Dendritic cell treated with granulocyte-macrophage colony-stimulating factor and Interleukin-4, amounts not matched to agents 40 ng/mL and 50 ng/mL, for 4 days (primary cell): ENCODE measurements around the gene ACACA.
"Not testable (repeated sequence)": the region's sequence is repeated elsewhere in the genome, so short reads cannot be mapped to it uniquely, and the experiment has no call there.

Source experiments
- H3K27ac Mint-ChIP-seq: one replicate; pipeline ENCODE4 v1.8.0; 2022; ENCODE audit warnings: mild to moderate bottlenecking, mixed read lengths
- H3K27me3 Mint-ChIP-seq: one replicate; pipeline ENCODE4 v1.8.0; 2022; ENCODE audit warnings: mild to moderate bottlenecking, mixed read lengths
- H3K36me3 Mint-ChIP-seq: one replicate; pipeline ENCODE4 v1.8.0; 2022; ENCODE audit warnings: low read depth, mixed read lengths
- H3K4me1 Mint-ChIP-seq: one replicate; pipeline ENCODE4 v1.8.0; 2022; ENCODE audit warnings: low read depth, mixed read lengths
- H3K4me3 Mint-ChIP-seq: one replicate; pipeline ENCODE4 v1.8.0; 2022; ENCODE audit warnings: mild to moderate bottlenecking, moderate library complexity, mixed read lengths
- H3K9me3 Mint-ChIP-seq: one replicate; pipeline ENCODE4 v1.8.0; 2022; ENCODE audit warnings: mixed read lengths
- intact Hi-C: fragments of 100-400 bp; cut with micrococcal nuclease; formaldehyde crosslinking; loops from one replicate; pipeline ENCODE4 v1.15.0; 2022

The ACACA gene

DNA sequence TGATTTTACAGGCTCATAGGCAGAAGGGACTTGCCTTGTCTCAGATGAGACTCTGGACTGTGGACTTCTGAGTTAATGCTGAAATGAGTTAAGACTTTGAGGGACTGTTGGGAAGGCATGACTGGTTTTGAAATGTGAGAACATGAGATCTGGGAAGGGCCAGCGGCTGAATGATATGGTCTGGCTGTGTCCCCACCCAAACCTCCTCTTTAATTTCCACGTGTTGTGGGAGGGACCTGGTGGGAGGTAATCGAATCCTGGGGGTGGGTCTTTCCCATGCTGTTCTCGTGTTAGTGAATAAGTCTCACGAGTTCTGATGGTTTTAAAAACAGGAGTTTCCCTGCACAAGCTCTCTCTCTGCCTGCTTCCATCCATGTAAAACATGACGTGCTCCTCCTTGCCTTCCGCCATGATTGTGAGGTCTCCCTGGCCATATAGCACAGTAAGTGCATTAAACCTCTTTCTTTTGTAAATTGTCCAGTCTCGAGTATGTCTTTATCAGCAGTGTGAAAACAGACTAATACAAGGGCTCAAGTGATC lies 59.7 kb downstream of the ACACA start:
- intact Hi-C loops, H3K4me3 Mint-ChIP-seq, H3K9me3 Mint-ChIP-seq, H3K27ac Mint-ChIP-seq, H3K27me3 Mint-ChIP-seq: not testable (repeated sequence)
- peaks cover 14% of the 10 kb centered on the region for H3K4me1 Mint-ChIP-seq
- H3K36me3 Mint-ChIP-seq, result peaks cover 31% of the 10 kb centered on the region

DNA sequence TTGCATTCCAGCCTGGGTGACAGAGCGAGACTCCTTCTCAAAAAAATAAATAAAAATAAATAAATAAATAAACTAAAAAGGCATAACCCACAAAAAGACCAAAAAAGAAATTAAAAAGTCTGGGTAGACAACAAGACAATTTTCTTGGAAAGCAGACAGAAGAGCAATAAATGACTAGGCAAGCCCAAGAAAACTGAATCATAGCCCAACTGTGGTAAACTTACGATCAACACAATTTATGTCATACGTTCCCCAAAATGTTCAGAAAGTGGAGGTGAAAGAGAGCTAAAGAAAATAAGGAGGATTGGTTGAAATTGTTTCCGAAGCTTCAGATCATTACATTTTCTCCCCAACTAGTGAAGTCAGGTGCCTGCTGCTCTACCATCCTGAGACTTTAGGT lies 62.1 kb downstream of the ACACA start:
- Mint-ChIP-seq H3K36me3 (peaks cover 23% of the 10 kb centered on the region), H3K27ac (no peak overlapping the region), H3K4me3 (no peak overlapping the region), H3K9me3 (peaks cover 8% of the 10 kb centered on the region), H3K4me1 (peaks cover 15% of the 10 kb centered on the region), H3K27me3 (no peaks in the 10 kb centered on the region)
- intact Hi-C loops, result no loop called here

DNA sequence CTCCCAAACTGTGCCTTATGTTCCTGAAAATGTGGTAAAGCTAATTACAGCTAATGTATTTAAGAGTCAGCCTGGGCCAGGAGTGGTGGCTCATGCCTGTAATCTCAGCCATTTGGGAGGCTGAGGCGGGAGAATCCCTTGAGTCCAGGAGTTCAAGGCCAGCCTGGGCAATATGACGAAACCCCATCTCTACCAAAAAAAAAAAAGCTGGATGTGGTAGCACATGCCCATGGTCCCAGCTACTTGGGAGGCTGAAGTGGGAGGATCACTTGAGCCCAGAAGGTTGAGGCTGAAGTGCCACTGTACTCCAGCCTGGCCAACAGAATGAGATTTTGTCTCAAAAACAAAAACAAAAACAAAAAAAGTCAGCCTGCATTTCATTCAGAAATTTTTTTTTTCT lies 64.0 kb downstream of the ACACA start:
- Mint-ChIP-seq H3K27ac (no peak overlapping the region), H3K36me3 (peaks cover 40% of the 10 kb centered on the region), H3K9me3 (peaks cover 8% of the 10 kb centered on the region), H3K4me3 (no peak overlapping the region), H3K4me1 (peaks cover 25% of the 10 kb centered on the region), H3K27me3 (no peaks in the 10 kb centered on the region)
- intact Hi-C loops, result no loop called here

DNA sequence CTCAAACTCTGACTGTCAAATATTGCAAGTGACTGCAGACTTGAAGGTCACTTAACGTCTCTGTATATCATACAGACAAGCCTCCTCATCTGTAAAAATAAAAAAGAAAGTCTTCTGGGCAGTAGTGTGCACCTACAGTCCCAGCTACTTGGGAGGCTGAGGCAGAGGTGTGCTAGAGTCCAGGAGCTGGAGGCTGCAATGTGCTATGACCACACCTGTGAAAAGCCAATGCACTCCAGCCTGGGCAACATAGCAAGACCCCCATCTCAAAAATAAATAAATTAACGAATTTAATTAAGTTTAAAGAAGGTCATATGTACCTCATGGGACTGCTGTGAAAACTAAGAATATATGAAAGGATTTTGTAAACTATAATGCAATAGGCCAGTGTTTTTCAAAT lies 65.8 kb downstream of the ACACA start:
- no peaks in the 10 kb centered on the region for H3K9me3 Mint-ChIP-seq
- H3K27me3 Mint-ChIP-seq, result no peaks in the 10 kb centered on the region
- H3K27ac Mint-ChIP-seq, result no peak overlapping the region
- H3K4me1 Mint-ChIP-seq, result peaks cover 19% of the 10 kb centered on the region
- no peak overlapping the region for H3K4me3 Mint-ChIP-seq
- H3K36me3 Mint-ChIP-seq, result peaks cover 47% of the 10 kb centered on the region
- intact Hi-C loops, result no loop called here

DNA sequence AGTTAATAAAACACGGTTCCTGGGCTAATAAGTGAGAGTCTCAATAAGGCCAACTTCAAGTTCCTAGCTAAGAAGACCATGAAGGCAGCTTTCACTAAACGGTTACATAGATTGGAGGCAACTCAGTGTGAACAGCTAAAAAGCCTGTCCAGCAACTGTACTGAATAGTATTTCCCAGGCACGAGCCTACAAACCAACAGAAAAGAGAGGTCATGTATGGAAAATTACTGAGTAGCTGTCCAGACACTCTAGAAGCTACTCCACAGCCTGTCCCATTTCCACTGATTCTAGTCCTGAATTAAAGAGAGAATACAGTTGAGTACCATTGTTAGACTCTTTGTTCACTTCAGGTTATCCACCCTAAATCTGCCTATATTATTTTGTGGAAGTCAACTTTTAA lies 67.3 kb downstream of the ACACA start:
- no peaks in the 10 kb centered on the region for H3K9me3 Mint-ChIP-seq
- no peaks in the 10 kb centered on the region for H3K27me3 Mint-ChIP-seq
- H3K4me3 Mint-ChIP-seq, result no peak overlapping the region
- peaks cover 39% of the 10 kb centered on the region for H3K36me3 Mint-ChIP-seq
- intact Hi-C loops, result no loop called here
- H3K4me1 Mint-ChIP-seq, result peaks cover 11% of the 10 kb centered on the region
- no peak overlapping the region for H3K27ac Mint-ChIP-seq

DNA sequence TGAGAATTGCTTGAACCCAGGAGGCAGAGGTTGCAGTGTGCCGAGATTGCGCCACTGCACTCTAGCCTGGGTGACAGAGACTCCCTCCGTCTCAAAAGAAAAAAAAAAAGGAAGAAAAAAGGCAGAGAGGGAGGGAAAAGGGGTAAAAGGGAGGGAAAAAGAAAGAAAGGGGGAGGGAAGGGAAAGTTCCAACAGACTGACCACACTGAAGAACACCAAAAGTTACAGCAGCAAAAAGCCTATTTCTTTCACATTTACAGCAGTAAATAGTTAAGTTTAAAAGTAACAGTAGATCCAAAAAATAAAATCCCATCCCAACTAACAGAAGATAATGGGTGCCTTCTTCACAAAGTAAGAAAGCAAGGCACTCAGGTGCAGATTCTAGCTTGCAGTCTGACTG lies 67.8 kb downstream of the ACACA start:
- Mint-ChIP-seq H3K4me1 (peaks cover 15% of the 10 kb centered on the region), H3K27me3 (no peaks in the 10 kb centered on the region), H3K9me3 (no peaks in the 10 kb centered on the region), H3K27ac (no peak overlapping the region), H3K36me3 (peaks cover 38% of the 10 kb centered on the region), H3K4me3 (no peak overlapping the region)
- intact Hi-C loops, result no loop called here

DNA sequence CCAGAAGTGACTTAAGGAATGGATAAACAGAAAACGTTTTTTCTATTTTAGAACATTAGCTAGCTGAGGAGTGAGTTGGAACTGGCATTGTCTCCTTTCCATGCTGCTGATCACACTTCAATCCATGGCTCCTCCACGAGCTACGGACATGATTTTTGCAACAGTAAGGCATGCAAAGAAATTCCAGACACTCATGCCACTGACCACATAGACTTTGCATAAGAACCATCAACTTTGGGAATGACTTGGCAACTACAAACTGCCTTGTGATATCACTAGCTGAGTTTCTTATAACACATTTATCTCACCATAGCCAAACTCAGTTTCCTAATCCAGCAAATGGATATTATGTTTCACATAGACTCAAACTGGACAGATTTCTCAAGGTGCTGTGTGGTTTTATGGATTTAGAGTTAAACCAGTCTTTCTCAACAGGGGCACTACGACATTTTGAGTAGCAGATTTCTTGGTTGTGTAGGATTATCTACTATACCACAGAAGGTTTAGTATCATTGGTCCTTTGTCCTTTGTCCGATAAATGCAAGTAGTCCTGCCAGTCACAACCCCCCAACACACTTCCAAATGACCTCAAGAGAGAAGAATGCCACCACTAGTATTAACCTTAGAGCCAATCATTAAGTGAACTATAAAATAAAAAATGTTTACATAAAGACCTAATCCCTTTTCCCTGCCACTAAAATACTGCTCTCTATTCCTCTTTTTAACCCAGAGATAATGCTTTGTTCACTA lies 79.1 kb downstream of the ACACA start:
- Mint-ChIP-seq H3K27me3 (no peaks in the 10 kb centered on the region), H3K36me3 (peaks cover 66% of the 10 kb centered on the region), H3K4me1 (no peaks in the 10 kb centered on the region), H3K27ac (no peak overlapping the region), H3K9me3 (no peaks in the 10 kb centered on the region), H3K4me3 (no peak overlapping the region)
- intact Hi-C loops, result no loop called here

DNA sequence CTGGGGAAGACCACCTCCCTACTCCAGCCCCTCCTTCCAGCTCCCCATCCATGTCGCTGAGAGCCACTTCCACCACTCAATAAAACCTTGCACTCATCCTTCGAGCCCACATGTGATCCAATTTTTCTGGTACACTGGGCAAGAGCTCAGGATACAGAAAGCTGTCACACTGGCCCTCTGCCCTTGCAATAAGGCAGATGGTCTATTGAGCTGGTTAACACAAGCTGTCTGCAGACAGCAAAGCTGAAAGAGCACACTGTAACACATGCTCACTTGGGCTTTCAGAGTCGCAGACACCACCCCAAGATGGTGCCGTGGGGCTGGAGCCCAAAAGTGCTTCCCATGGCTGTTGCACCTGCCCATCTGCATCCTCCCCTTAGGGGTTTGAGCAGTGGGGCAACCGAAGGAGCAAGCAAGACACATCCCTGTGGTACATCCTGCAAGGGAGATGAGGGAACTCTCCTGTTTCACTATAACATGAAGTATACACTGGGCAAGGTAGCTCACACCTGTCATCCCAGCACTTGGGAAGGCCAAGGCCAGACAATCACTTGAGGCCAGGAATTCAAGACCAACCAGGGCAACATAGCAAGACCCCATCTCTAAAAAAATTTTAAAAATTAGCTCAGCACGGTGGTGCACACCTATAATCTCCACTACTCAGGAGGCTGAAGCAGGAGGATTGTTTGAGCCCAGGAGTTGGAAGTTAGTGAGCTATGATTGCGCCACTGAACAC lies 83.6 kb downstream of the ACACA start:
- no peaks in the 10 kb centered on the region for H3K27me3 Mint-ChIP-seq
- H3K4me3 Mint-ChIP-seq, result no peak overlapping the region
- peaks cover 49% of the 10 kb centered on the region for H3K36me3 Mint-ChIP-seq
- peaks cover 1% of the 10 kb centered on the region for H3K4me1 Mint-ChIP-seq
- intact Hi-C loops, result no loop called here
- no peak overlapping the region for H3K27ac Mint-ChIP-seq
- H3K9me3 Mint-ChIP-seq, result no peaks in the 10 kb centered on the region

DNA sequence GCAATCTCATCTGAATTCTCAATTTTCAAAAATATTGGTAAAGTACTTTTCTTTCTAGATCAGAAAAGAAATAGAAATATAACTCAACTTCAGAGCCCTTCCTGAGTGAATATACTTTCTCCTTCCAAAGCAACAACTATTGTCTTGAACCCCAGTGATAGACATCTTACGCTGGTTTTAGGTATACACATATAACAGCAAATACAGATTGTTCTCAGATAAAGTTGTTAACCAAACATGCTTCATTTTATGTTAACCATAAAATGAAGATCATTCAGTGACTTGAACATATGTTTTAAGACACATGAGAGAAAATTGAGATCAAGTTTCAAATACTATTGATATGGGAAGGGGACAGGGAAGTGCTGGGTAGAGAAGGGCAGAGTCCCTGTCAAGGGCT lies 84.5 kb downstream of the ACACA start:
- intact Hi-C loops, result no loop called here
- Mint-ChIP-seq H3K9me3 (no peaks in the 10 kb centered on the region), H3K4me3 (no peak overlapping the region), H3K36me3 (peaks cover 45% of the 10 kb centered on the region), H3K4me1 (peaks cover 6% of the 10 kb centered on the region), H3K27ac (no peak overlapping the region), H3K27me3 (no peaks in the 10 kb centered on the region)

DNA sequence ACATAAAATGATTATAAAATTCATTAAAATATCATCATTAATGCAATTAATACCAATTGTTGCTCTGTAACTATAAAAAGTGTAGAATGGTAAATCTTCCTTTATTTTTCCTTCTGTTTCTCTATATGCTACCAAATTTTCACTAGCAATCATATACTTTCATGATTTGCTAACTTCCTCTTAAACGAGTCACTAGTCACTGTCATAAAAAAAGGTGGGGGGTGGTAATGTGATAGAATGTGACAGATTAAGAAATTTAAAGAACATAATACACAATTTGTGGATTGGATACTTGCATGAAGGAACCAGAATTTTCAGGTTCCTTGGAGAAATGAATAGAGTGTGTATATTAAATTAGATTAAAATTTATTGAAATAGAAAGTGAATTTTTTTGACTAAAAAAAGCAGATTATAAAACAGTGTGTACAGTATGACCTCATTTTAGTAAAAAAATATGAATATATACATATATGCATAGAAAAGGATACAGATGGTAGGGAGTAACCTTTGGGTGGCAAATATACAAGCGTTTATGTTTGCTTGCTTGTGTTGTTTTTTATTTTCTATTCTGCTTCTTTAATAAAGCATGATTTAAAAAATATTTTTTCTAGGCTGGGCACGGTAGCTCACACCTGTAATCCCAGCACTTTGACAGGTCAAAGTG lies 87.6 kb downstream of the ACACA start:
- intact Hi-C loops, result no loop called here
- Mint-ChIP-seq H3K4me1 (peaks cover 6% of the 10 kb centered on the region), H3K27ac (no peak overlapping the region), H3K9me3 (no peaks in the 10 kb centered on the region), H3K4me3 (no peak overlapping the region), H3K36me3 (peaks cover 28% of the 10 kb centered on the region), H3K27me3 (no peaks in the 10 kb centered on the region)

DNA sequence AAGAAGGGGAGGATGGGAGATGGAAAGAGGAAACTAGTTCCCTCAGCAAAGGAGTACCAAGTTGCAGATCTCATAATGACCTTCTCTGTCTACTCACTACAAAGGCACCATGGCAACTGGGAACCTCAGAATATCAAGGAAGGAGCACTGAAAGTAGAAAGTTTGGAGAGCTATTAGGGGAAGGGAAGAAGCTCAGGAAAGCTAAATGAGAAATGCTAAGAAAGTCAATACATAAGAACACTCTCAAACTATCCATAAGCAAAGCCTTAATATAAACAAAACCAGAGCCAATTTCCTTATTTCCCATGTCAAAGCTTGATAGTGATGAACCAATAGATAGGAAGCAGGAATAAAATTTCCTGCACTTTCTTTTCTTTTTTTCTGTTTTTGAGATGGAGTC lies 88.8 kb downstream of the ACACA start:
- Mint-ChIP-seq H3K27ac (no peak overlapping the region), H3K36me3 (peaks cover 25% of the 10 kb centered on the region), H3K27me3 (no peaks in the 10 kb centered on the region), H3K9me3 (no peaks in the 10 kb centered on the region), H3K4me1 (peaks cover 6% of the 10 kb centered on the region), H3K4me3 (no peak overlapping the region)
- intact Hi-C loops, result no loop called here

DNA sequence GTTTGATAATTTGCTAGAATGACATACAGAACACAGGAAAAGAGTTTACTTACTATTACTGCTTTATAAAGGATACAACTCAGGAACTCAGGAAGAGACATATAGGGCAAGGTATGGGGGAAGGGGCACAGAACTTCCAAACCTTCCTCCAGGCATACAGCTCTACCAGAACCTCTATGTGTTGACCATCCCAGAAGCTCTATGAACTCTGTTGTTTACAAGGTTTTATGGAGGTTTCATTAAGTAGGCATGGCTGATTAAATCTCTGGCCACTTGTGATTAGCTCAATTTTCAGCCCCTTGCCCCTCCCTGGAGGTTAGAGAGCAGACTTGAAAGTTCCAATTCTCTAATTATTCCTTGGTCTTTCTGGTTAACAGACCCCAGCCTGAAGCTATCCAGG lies 91.0 kb downstream of the ACACA start:
- H3K4me1 Mint-ChIP-seq, result peaks cover 23% of the 10 kb centered on the region
- peaks cover 21% of the 10 kb centered on the region for H3K36me3 Mint-ChIP-seq
- H3K4me3 Mint-ChIP-seq, result no peak overlapping the region

DNA sequence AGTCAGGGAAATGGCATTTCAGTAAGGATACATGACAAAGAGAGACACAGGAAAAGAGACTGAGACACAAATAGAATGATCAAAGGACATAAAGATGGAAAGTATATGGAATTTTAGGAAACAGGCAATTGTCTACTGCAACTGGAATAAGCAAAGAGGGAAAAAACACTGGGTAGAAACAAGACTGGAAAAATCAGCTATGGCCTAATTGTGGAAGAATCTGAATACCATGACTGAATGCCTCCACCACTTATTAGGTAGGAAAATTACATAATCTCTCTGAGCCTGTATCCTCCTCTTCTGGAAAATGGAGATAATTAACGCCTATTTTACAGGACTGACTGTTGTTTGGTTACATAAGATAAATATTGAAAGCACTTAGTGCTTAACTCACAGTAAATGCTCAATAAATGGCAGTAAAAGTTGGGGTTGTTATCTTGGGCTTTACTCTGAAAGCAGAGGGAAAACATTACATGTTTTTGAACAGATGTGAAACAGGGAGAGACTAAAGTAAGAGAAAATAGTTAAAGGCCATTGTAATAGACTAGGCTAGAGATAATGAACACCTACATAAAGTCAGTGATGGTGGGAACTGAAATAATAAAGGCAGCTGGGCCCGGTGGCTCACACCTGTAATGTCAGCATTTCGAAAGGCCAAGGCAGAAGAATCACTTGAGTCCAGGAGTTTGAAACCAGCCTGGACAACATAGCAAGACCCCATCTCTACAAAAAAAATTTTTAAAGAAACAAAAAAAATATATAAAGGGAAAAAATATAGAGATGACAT lies 94.3 kb downstream of the ACACA start:
- no peaks in the 10 kb centered on the region for H3K9me3 Mint-ChIP-seq
- intact Hi-C loops, result no loop called here
- peaks cover 17% of the 10 kb centered on the region for H3K4me1 Mint-ChIP-seq
- H3K36me3 Mint-ChIP-seq, result peaks cover 26% of the 10 kb centered on the region
- H3K27ac Mint-ChIP-seq, result no peak overlapping the region
- H3K27me3 Mint-ChIP-seq, result no peaks in the 10 kb centered on the region
- no peak overlapping the region for H3K4me3 Mint-ChIP-seq

More for the DNA sequence above, 91.0 kb downstream of the ACACA start:
- intact Hi-C loops, result no loop called here
- H3K9me3 Mint-ChIP-seq, result no peaks in the 10 kb centered on the region
- no peak overlapping the region for H3K27ac Mint-ChIP-seq
- no peaks in the 10 kb centered on the region for H3K27me3 Mint-ChIP-seq
